Activated CD4-positive, alpha-beta T cell treated with anti-CD3 and anti-CD28 coated beads, Interleukin-2, amount 50 U/mL, for 48 hours (primary cell): ENCODE results near the gene ZNF75A.
A peak's percentile ranks its signal among the peaks of the same experiment; 100 is the strongest.
"Not testable (repeated sequence)": the region's sequence is repeated elsewhere in the genome, so short reads cannot be mapped to it uniquely, and the experiment has no call there.

Experiments
- DNase-seq, 2 experiments: peaks; one replicate each; pipeline ENCODE4 v3.0.0-alpha.2; 2020

The ZNF75A gene

GRCh38 chr16:3305109-3306068, at the start of gene ZNF75A, which contains the start of gene TIGD7:
Gene ZNF75A, plus strand, starts transcription at chr16:3305497. Its CDS starts 2,932 bp downstream, at chr16:3308429.
Gene TIGD7, minus strand, starts transcription at chr16:3305430. Its CDS starts 4,816 bp downstream, at chr16:3300614.
- DNase-seq, result peak; percentile 80 to 84

- no peak for DNase-seq
Measured at GRCh38 chr16:3256146-3256865, 49.0 kb upstream of the ZNF75A start, which contains the start of gene MEFV. Gene MEFV, minus strand, starts transcription at chr16:3256633. Its CDS starts 46 bp downstream, at chr16:3256587.

GRCh38 chr16:3256866-3257465, 48.3 kb upstream of the ZNF75A start:
- no peak for DNase-seq

DNA sequence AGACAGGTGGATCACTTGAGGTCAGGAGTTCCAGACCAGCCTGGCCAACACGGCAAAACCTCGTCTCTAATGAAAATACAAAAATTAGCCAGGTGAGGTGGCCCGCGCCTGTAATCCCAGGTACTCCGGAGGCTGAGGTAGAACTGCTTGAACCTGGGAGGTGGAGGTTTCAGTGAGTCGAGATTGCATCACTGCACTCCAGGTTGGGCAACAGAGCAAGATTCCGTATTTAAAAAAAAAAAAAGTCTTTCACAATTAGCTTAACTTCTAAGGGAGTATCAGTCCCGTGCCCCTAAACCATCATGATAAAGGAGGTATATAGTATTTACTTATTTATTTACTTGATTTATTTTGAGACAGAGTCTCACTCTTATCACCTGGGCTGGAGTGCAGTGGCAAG, 45.5 kb upstream of the ZNF75A start:
- DNase-seq, result no peak

- no peak for DNase-seq
Measured at GRCh38 chr16:3262517-3262916, 42.8 kb upstream of the ZNF75A start.

GRCh38 chr16:3264137-3265036, 40.9 kb upstream of the ZNF75A start:
- DNase-seq, result peak; percentile 99

GRCh38 chr16:3266873-3267537, 38.3 kb upstream of the ZNF75A start:
- DNase-seq, result peak in 1 of 2 experiments; percentile 8

- no peak for DNase-seq
Measured at GRCh38 chr16:3268294-3268693, 37.0 kb upstream of the ZNF75A start.

- DNase-seq, result not testable (repeated sequence)
Measured at GRCh38 chr16:3270718-3271117, 34.6 kb upstream of the ZNF75A start.

- not testable (repeated sequence) for DNase-seq
Measured at GRCh38 chr16:3271281-3271680, 34.0 kb upstream of the ZNF75A start.

GRCh38 chr16:3274490-3274889, 30.8 kb upstream of the ZNF75A start:
- no peak for DNase-seq

GRCh38 chr16:3274947-3275346, 30.4 kb upstream of the ZNF75A start:
- DNase-seq, result no peak

GRCh38 chr16:3276679-3277078, 28.6 kb upstream of the ZNF75A start:
- DNase-seq, result no peak

- DNase-seq, result no peak
Measured at GRCh38 chr16:3281222-3281820, 24.0 kb upstream of the ZNF75A start.

DNA sequence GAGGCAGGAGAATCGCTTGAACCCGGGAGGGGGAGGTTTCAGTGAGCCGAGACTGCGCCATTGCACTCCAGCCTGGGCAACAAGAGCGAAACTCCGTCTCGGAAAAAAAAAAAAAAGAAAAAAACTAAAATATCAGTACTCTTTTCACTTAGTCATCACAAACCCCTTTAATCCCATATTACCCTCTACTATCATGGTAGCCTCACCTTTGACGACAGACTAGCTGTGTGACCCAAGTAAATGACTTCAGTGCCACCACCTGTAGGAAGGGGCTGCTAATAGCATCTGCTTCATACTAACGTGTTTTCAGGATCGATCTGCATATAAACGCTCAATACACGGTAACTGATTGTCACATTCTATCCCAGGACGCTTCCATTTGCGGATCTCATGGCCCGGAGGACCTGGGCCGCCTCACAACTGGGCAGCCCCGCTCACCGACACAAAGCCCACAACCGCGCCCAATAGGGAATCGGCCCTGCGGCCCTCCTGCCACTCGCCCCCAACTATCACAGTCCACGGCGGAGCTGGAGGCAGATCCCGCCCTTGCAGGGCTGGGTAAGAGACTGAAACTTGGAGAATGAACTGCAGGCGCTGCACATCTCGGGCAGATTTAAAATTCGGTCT, 23.1 kb upstream of the ZNF75A start:
- no peak for DNase-seq

DNA sequence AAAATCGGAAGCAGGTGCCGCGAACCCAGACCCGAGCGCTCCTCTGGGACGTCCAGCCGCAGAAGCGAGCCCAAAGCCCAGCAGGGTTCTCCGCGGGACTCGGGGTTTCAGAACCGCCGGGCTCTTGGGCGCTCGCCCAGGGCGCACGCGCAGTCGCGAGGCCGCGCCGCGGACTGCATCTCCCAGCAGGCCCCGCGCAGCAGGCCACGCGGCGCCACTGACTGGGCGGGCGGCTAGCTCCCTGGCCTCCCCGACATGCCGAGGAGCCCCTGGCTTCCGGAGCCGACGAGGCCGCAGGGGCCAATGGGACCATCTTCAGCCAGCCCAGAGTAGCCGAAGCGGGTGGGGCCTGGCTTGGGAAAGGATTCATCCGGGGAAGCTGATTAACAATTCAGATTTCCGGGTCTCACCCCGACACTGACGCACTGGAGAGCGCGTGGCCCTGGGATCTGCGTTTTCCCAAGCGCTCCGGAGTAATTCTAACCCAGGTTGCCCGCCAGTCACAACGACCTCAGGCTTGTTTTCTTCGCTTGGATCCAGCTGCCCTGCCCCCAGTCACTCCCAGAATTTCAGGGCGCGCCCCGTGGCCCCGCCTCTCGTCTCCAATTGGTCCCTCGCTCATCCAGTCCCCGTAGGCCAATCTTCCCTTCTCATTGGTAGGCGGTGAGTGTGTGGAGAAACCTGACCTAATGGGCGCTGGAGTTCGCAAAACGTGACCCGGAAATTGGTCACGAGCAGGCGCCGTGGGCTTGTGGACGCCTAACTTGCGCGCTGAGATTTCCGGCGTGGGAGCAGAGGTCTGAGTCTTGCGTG, 22.4 kb upstream of the ZNF75A start, which contains the start of gene ZNF263:
Gene ZNF263 (plus strand): TSS at position 762 of the 813 bp plus-strand sequence. CDS start 328 bp downstream, outside the sequence.
- peak; percentile 92 to 95 for DNase-seq

- DNase-seq, result no peak
Measured at GRCh38 chr16:3283543-3284447, 21.5 kb upstream of the ZNF75A start.

- no peak for DNase-seq
Measured at GRCh38 chr16:3285131-3285530, 20.2 kb upstream of the ZNF75A start.
